SK-N-MC (cell line): ENCODE results near the gene RASA3.

Experiments
- EZH2 ChIP-seq: fragments of 200-600 bp; sonication (generic); IDR thresholded peaks from one replicate; pipeline ENCODE4 v1.6.1; 2017; ENCODE audit warnings: antibody characterized with exemption
- POLR2AphosphoS5 ChIP-seq: IDR thresholded peaks from 2 replicates; pipeline ENCODE4 v1.6.1; 2012; ENCODE audit warnings: mild to moderate bottlenecking, low read depth, low read length, borderline replicate concordance

DNA sequence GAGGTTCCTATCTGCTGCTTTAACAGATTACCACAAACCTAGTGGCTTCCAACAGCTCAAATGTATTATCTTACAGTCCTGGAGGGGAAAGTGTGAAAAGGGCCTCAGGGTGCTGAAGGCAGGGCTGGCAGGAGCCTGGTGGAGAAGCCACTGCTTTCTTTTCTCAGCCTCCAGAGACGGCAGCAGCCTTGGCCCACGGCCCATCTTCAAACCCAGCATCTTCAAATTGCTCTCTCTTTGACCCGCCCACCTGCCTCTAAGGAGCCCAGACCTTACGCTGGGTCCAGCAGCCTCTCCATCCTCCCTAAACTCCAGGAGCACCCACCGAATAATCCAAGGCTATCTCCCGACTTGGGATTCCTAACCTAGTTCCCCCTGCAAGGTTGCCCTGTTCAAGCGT lies 194.2 kb downstream of the RASA3 start:
- no peak for TF ChIP-seq POLR2AphosphoS5
- TF ChIP-seq EZH2: no peak
